Subcutaneous abdominal adipose tissue (tissue), 5 donors: Measurements from ENCODE around the gene SYCP2L.
"Not testable (repeated sequence)": the region's sequence is repeated elsewhere in the genome, so short reads cannot be mapped to it uniquely, and the experiment has no call there.

ENCODE experiments used
- H3K27ac ChIP-seq: one replicate; pipeline ENCODE4 v1.7.0; 2013; ENCODE audit warnings: low read depth, mild to moderate bottlenecking, inconsistent platforms, low read length, moderate library complexity
- H3K27me3 ChIP-seq, 5 donors: one replicate each; pipeline ENCODE4 v1.7.0; 2013; ENCODE audit warnings: low read length in 5 of 5, inconsistent platforms in 1 of 5; ENCODE audit not compliant: control insufficient read depth in 5 of 5, insufficient read depth in 4 of 5
- H3K36me3 ChIP-seq, 5 donors: one replicate each; pipeline ENCODE4 v1.7.0; 2013; ENCODE audit warnings: low read length in 5 of 5; ENCODE audit not compliant: control insufficient read depth in 5 of 5, insufficient read depth in 5 of 5
- H3K4me1 ChIP-seq, 5 donors: one replicate each; pipeline ENCODE4 v1.7.0; 2013; ENCODE audit warnings: low read length in 5 of 5, mild to moderate bottlenecking in 3 of 5, moderate library complexity in 1 of 5; ENCODE audit not compliant: control insufficient read depth in 5 of 5, insufficient read depth in 5 of 5
- H3K4me3 ChIP-seq, 5 donors: one replicate each; pipeline ENCODE4 v1.7.0; 2013; ENCODE audit warnings: low read length in 5 of 5, low read depth in 1 of 5
- H3K9ac ChIP-seq, 5 donors: one replicate each; pipeline ENCODE4 v1.7.0; 2013; ENCODE audit warnings: low read length in 5 of 5, mild to moderate bottlenecking in 4 of 5, moderate library complexity in 3 of 5
- H3K9me3 ChIP-seq, 5 donors: one replicate each; pipeline ENCODE4 v1.7.0; 2013; ENCODE audit warnings: low read length in 5 of 5; ENCODE audit not compliant: control insufficient read depth in 5 of 5
- donor health status: healthy.
- donor health status: healthy.
- donor health status: healthy.
- donor health status: healthy.
- donor health status: healthy.

SYCP2L gene

GRCh38 chr6:10853849-10854300, 33.0 kb upstream of the SYCP2L start:
- not testable (repeated sequence) for H3K9ac ChIP-seq

GRCh38 chr6:10854922-10855632, 31.8 kb upstream of the SYCP2L start:
- H3K9me3 ChIP-seq, result peaks cover 0 to 4% (median 0%) of the 10 kb centered on the region in 5 donors
- no peaks in the 10 kb centered on the region for H3K4me1 ChIP-seq
- no peaks in the 10 kb centered on the region for H3K27me3 ChIP-seq
- no peak overlapping the region for H3K9ac ChIP-seq
- no peak overlapping the region for H3K27ac ChIP-seq
- H3K4me3 ChIP-seq, result no peak overlapping the region
- H3K36me3 ChIP-seq, result no peaks in the 10 kb centered on the region

More at GRCh38 chr6:10853849-10854300, 33.0 kb upstream of the SYCP2L start:
- H3K4me3 ChIP-seq, H3K4me1 ChIP-seq, H3K27ac ChIP-seq, H3K36me3 ChIP-seq, H3K9me3 ChIP-seq, H3K27me3 ChIP-seq: not testable (repeated sequence)

GRCh38 chr6:10857259-10857658, 29.6 kb upstream of the SYCP2L start:
- no peaks in the 10 kb centered on the region for H3K27me3 ChIP-seq
- no peak overlapping the region for H3K9ac ChIP-seq

GRCh38 chr6:10861086-10861485, 25.8 kb upstream of the SYCP2L start:
- Histone ChIP-seq H3K4me3 (no peak overlapping the region), H3K9ac (no peak overlapping the region), H3K9me3 (no peaks in the 10 kb centered on the region), H3K36me3 (no peaks in the 10 kb centered on the region), H3K27ac (no peak overlapping the region), H3K4me1 (no peaks in the 10 kb centered on the region), H3K27me3 (no peaks in the 10 kb centered on the region)

More at GRCh38 chr6:10857259-10857658, 29.6 kb upstream of the SYCP2L start:
- Histone ChIP-seq H3K4me1 (no peaks in the 10 kb centered on the region), H3K36me3 (no peaks in the 10 kb centered on the region), H3K9me3 (peaks cover 0 to 4% (median 0%) of the 10 kb centered on the region in 5 donors), H3K4me3 (no peak overlapping the region), H3K27ac (no peak overlapping the region)

GRCh38 chr6:10862361-10862760, 24.5 kb upstream of the SYCP2L start:
- no peak overlapping the region for H3K9ac ChIP-seq
- H3K27ac ChIP-seq, result no peak overlapping the region

GRCh38 chr6:10863031-10863430, 23.8 kb upstream of the SYCP2L start:
- not testable (repeated sequence) for H3K4me3 ChIP-seq, H3K27me3 ChIP-seq, H3K9ac ChIP-seq, H3K27ac ChIP-seq, H3K36me3 ChIP-seq, H3K9me3 ChIP-seq, H3K4me1 ChIP-seq

More at GRCh38 chr6:10862361-10862760, 24.5 kb upstream of the SYCP2L start:
- Histone ChIP-seq H3K4me3 (no peak overlapping the region), H3K4me1 (no peaks in the 10 kb centered on the region), H3K27me3 (no peaks in the 10 kb centered on the region), H3K9me3 (no peaks in the 10 kb centered on the region), H3K36me3 (no peaks in the 10 kb centered on the region)

GRCh38 chr6:10866709-10867108, 20.1 kb upstream of the SYCP2L start:
- not testable (repeated sequence) for H3K4me3 ChIP-seq, H3K9ac ChIP-seq, H3K4me1 ChIP-seq, H3K9me3 ChIP-seq, H3K27me3 ChIP-seq, H3K36me3 ChIP-seq, H3K27ac ChIP-seq

GRCh38 chr6:10867952-10868351, 18.9 kb upstream of the SYCP2L start:
- no peak overlapping the region for H3K27ac ChIP-seq
- H3K27me3 ChIP-seq, result no peaks in the 10 kb centered on the region
- no peak overlapping the region for H3K4me3 ChIP-seq
- no peaks in the 10 kb centered on the region for H3K36me3 ChIP-seq
- H3K4me1 ChIP-seq, result no peaks in the 10 kb centered on the region
- no peaks in the 10 kb centered on the region for H3K9me3 ChIP-seq
- no peak overlapping the region for H3K9ac ChIP-seq

GRCh38 chr6:10873374-10873773, 13.5 kb upstream of the SYCP2L start:
- Histone ChIP-seq H3K27ac (no peak overlapping the region), H3K36me3 (no peaks in the 10 kb centered on the region), H3K27me3 (peaks cover 0 to 3% (median 0%) of the 10 kb centered on the region in 5 donors), H3K4me3 (no peak overlapping the region), H3K9ac (no peak overlapping the region), H3K4me1 (no peaks in the 10 kb centered on the region), H3K9me3 (no peaks in the 10 kb centered on the region)

GRCh38 chr6:10874207-10874606, 12.6 kb upstream of the SYCP2L start:
- Histone ChIP-seq H3K27ac (no peak overlapping the region), H3K9me3 (no peaks in the 10 kb centered on the region), H3K4me1 (no peaks in the 10 kb centered on the region), H3K9ac (no peak overlapping the region), H3K36me3 (no peaks in the 10 kb centered on the region), H3K4me3 (no peak overlapping the region), H3K27me3 (peaks cover 0 to 3% (median 0%) of the 10 kb centered on the region in 5 donors)
